ENCODE results near the gene EHMT1.

DNA sequence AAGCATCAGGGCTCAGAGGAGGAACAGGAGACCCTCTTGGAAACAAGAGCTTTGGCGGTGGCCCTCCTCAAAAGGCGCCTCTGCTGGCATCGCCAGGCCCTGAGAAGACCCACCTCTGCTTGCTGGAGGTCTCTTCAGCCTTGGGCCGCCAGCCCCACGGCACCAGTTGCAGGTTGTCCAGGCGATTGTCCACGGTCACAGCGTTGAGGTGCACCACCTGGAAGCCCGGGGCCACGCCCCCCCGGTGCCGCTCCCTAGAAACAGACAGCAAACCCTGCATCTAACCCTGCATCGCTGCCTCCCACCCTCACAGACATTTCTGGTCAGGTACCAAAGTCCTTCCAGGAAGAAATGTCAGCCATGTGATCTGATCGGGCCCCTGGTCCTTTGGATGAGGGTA is 32.0 kb upstream of the EHMT1 start:
- TF ChIP-seq CTBP1 (IDR thresholded peaks at IDR 0.05; ENCODE audit: borderline replicate concordance), result no peak
- no peak for TF ChIP-seq FOXK2 (IDR thresholded peaks at IDR 0.05)
- TF ChIP-seq, protein P1, sequence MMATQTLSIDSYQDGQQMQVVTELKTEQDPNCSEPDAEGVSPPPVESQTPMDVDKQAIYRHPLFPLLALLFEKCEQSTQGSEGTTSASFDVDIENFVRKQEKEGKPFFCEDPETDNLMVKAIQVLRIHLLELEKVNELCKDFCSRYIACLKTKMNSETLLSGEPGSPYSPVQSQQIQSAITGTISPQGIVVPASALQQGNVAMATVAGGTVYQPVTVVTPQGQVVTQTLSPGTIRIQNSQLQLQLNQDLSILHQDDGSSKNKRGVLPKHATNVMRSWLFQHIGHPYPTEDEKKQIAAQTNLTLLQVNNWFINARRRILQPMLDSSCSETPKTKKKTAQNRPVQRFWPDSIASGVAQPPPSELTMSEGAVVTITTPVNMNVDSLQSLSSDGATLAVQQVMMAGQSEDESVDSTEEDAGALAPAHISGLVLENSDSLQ (IDR thresholded peaks at IDR 0.05), result no peak
- no peak for TF ChIP-seq NFRKB (IDR thresholded peaks at IDR 0.05)
- TF ChIP-seq FOXM1 (IDR thresholded peaks at IDR 0.05; ENCODE audit: borderline replicate concordance), result no peak
- no peak for TF ChIP-seq SP1 (IDR thresholded peaks at IDR 0.05)
- TF ChIP-seq FOXA1 (IDR thresholded peaks at IDR 0.05), result no peak
- TF ChIP-seq BHLHE40 (IDR thresholded peaks at IDR 0.05; ENCODE audit: borderline replicate concordance), result no peak
- TF ChIP-seq ZNF384 (IDR thresholded peaks at IDR 0.05), result no peak
- TF ChIP-seq SUZ12 (IDR thresholded peaks at IDR 0.05), result no peak
- no peak for TF ChIP-seq ARNT (IDR thresholded peaks at IDR 0.05)
- TF ChIP-seq ELF4 (IDR thresholded peaks at IDR 0.05), result no peak
- no peak for TF ChIP-seq TARDBP (IDR thresholded peaks at IDR 0.05)

Data from HEK293T (cell line).